Measurements from ENCODE around the gene HIPK4.

HIPK4 gene

GRCh38 chr19:40398417-40399131 is 8.6 kb upstream of the HIPK4 start:
- no peak for TF ChIP-seq TAF1 (IDR thresholded peaks at IDR 0.05; ENCODE audit: borderline replicate concordance, insufficient read depth, low read length)
- TF ChIP-seq POLR2AphosphoS5 (IDR thresholded peaks at IDR 0.05; ENCODE audit: low read depth, low read length): no peak
- TF ChIP-seq FOXP2 (optimal IDR thresholded peaks at IDR 0.05; ENCODE audit: borderline replicate concordance, extremely low read depth, extremely low read length, insufficient read depth): no peak
- TF ChIP-seq REST (IDR thresholded peaks at IDR 0.05; ENCODE audit: insufficient read depth in 1 of 2, low read depth in 2 of 2, low read length in 2 of 2): no peak
- no peak for TF ChIP-seq SIN3A (IDR thresholded peaks at IDR 0.05; ENCODE audit: borderline replicate concordance, insufficient read depth, low read length)

GRCh38 chr19:40397568-40397906 is 7.6 kb upstream of the HIPK4 start:
- TF ChIP-seq POLR2AphosphoS5 (IDR thresholded peaks at IDR 0.05; ENCODE audit: low read depth, low read length) (no peak), SIN3A (IDR thresholded peaks at IDR 0.05; ENCODE audit: borderline replicate concordance, insufficient read depth, low read length) (no peak), REST (IDR thresholded peaks at IDR 0.05; ENCODE audit: insufficient read depth in 1 of 2, low read depth in 2 of 2, low read length in 2 of 2) (no peak), FOXP2 (optimal IDR thresholded peaks at IDR 0.05; ENCODE audit: borderline replicate concordance, extremely low read depth, extremely low read length, insufficient read depth) (no peak), TAF1 (IDR thresholded peaks at IDR 0.05; ENCODE audit: borderline replicate concordance, insufficient read depth, low read length) (no peak)

- TF ChIP-seq SIN3A (IDR thresholded peaks at IDR 0.05; ENCODE audit: borderline replicate concordance, insufficient read depth, low read length): no peak
- no peak for TF ChIP-seq POLR2AphosphoS5 (IDR thresholded peaks at IDR 0.05; ENCODE audit: low read depth, low read length)
- TF ChIP-seq REST (IDR thresholded peaks at IDR 0.05; ENCODE audit: insufficient read depth in 1 of 2, low read depth in 2 of 2, low read length in 2 of 2): no peak
- no peak for TF ChIP-seq TAF1 (IDR thresholded peaks at IDR 0.05; ENCODE audit: borderline replicate concordance, insufficient read depth, low read length)
- TF ChIP-seq FOXP2 (optimal IDR thresholded peaks at IDR 0.05; ENCODE audit: borderline replicate concordance, extremely low read depth, extremely low read length, insufficient read depth): no peak
Observed at GRCh38 chr19:40396886-40397567, 7.0 kb upstream of the HIPK4 start.

GRCh38 chr19:40395956-40396355 is 6.0 kb upstream of the HIPK4 start:
- TF ChIP-seq FOXP2 (optimal IDR thresholded peaks at IDR 0.05; ENCODE audit: borderline replicate concordance, extremely low read depth, extremely low read length, insufficient read depth): no peak
- no peak for TF ChIP-seq POLR2AphosphoS5 (IDR thresholded peaks at IDR 0.05; ENCODE audit: low read depth, low read length)
- TF ChIP-seq REST (IDR thresholded peaks at IDR 0.05; ENCODE audit: insufficient read depth in 1 of 2, low read depth in 2 of 2, low read length in 2 of 2): no peak
- TF ChIP-seq TAF1 (IDR thresholded peaks at IDR 0.05; ENCODE audit: borderline replicate concordance, insufficient read depth, low read length): no peak
- TF ChIP-seq SIN3A (IDR thresholded peaks at IDR 0.05; ENCODE audit: borderline replicate concordance, insufficient read depth, low read length): no peak
